A673 (cell line): ENCODE results near the gene SORL1. TPM values are rescaled to one million over a fixed set of nuclear protein-coding genes. Genes with fewer than 3 reads are reported as not detected.

ENCODE experiments used
- BruUV-seq: library from RNA; stranded (reverse); fragments of 400-500 nt; replicated peaks from 2 replicates; lab custom pipeline; 2021; lab: Mats Ljungman, UMichigan
- CTCF ChIA-PET: fragments of 300-600 bp; sonication (Branson Sonifier 250); formaldehyde crosslinking; loops from one replicate; lab custom pipeline; 2022; ENCODE audit warnings: antibody characterized with exemption; lab: Charles Lee
- POLR2A ChIA-PET: fragments of 300-600 bp; sonication (Branson Sonifier 250); formaldehyde crosslinking; loops from one replicate; lab custom pipeline; 2022; ENCODE audit warnings: antibody characterized with exemption; ENCODE audit not compliant: low non-redundant PET; lab: Charles Lee
- DNase-seq: peaks from one replicate; pipeline ENCODE4 v3.0.0-alpha.2; 2015; ENCODE audit warnings: low spot score
- H3K27ac ChIP-seq: fragments of 200-600 bp; sonication (generic); 2 replicates; pipeline ENCODE4 v1.5.1; 2016; ENCODE audit warnings: mixed run types, low read depth, mild to moderate bottlenecking, mixed read lengths, antibody characterized with exemption, low read length; ENCODE audit not compliant: poor library complexity, severe bottlenecking
- H3K27me3 ChIP-seq: fragments of 200-600 bp; sonication (generic); replicated peaks from 2 replicates; pipeline ENCODE4 v1.6.1; 2017; ENCODE audit warnings: mixed run types, low read depth, mild to moderate bottlenecking, mixed read lengths, antibody characterized with exemption, low read length; ENCODE audit not compliant: insufficient read depth, poor library complexity
- H3K36me3 ChIP-seq: fragments of 200-600 bp; sonication (generic); 2 replicates; pipeline ENCODE4 v1.6.1; 2016; ENCODE audit warnings: mixed run types, mild to moderate bottlenecking, mixed read lengths, antibody characterized with exemption, low read length; ENCODE audit not compliant: insufficient read depth, poor library complexity, severe bottlenecking
- H3K4me1 ChIP-seq: fragments of 200-600 bp; sonication (generic); 2 replicates; pipeline ENCODE4 v1.6.1; 2017; ENCODE audit warnings: mixed run types, mild to moderate bottlenecking, mixed read lengths, antibody characterized with exemption, low read length; ENCODE audit not compliant: insufficient read depth, poor library complexity, severe bottlenecking
- H3K4me3 ChIP-seq: fragments of 200-600 bp; sonication (generic); 2 replicates; pipeline ENCODE4 v1.5.1; 2016; ENCODE audit warnings: low read depth, mixed run types, mild to moderate bottlenecking, mixed read lengths, low read length; ENCODE audit not compliant: poor library complexity, severe bottlenecking
- H3K9me3 ChIP-seq: fragments of 200-600 bp; sonication (generic); 2 replicates; pipeline ENCODE4 v1.6.1; 2016; ENCODE audit warnings: mixed run types, low read depth, mild to moderate bottlenecking, mixed read lengths, antibody characterized with exemption, low read length; ENCODE audit not compliant: poor library complexity, severe bottlenecking
- EZH2 ChIP-seq: fragments of 200-600 bp; sonication (generic); IDR thresholded peaks from 2 replicates; pipeline ENCODE4 v1.6.1; 2017; ENCODE audit warnings: borderline replicate concordance, low read depth, mild to moderate bottlenecking, mixed read lengths, antibody characterized with exemption, low read length; ENCODE audit not compliant: poor library complexity, severe bottlenecking
- intact Hi-C: fragments of 100-400 bp; cut with micrococcal nuclease; formaldehyde crosslinking; loops from one replicate; pipeline ENCODE4 v1.10.0; 2022; ENCODE audit not compliant: unreplicated experiment
- total RNA-seq: library from RNA; stranded (reverse); gene quantifications from 2 replicates; pipeline ENCODE4 v1.2.3, GENCODE V29; 2021
- TF ChIP-seq, protein P1 (sequence below): fragments of 300-800, 200-600 bp; sonication (generic); conservative IDR thresholded peaks from 2 replicates; pipeline ENCODE4 v1.5.1; 2017; ENCODE audit warnings: low read depth, mild to moderate bottlenecking, antibody characterized with exemption, low read length, moderate library complexity, mixed read lengths

Gene SORL1
- total RNA-seq, 1 experiment from 2014 or later, result 0.95 TPM

- no TSS peak for BruUV-seq
- no peaks in the 10 kb centered on the region for H3K4me1 ChIP-seq
- intact Hi-C loops, result no loop called here
- H3K9me3 ChIP-seq, result no peaks in the 10 kb centered on the region
- TF ChIP-seq, protein P1, sequence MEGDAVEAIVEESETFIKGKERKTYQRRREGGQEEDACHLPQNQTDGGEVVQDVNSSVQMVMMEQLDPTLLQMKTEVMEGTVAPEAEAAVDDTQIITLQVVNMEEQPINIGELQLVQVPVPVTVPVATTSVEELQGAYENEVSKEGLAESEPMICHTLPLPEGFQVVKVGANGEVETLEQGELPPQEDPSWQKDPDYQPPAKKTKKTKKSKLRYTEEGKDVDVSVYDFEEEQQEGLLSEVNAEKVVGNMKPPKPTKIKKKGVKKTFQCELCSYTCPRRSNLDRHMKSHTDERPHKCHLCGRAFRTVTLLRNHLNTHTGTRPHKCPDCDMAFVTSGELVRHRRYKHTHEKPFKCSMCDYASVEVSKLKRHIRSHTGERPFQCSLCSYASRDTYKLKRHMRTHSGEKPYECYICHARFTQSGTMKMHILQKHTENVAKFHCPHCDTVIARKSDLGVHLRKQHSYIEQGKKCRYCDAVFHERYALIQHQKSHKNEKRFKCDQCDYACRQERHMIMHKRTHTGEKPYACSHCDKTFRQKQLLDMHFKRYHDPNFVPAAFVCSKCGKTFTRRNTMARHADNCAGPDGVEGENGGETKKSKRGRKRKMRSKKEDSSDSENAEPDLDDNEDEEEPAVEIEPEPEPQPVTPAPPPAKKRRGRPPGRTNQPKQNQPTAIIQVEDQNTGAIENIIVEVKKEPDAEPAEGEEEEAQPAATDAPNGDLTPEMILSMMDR, result no peak
- no peak for TF ChIP-seq EZH2
- peaks cover 24% of the 10 kb centered on the region for H3K27me3 ChIP-seq
- H3K27ac ChIP-seq, result no peak overlapping the region
- DNase-seq, result no peak
- no peak overlapping the region for H3K4me3 ChIP-seq
- CTCF ChIA-PET, result no interaction called here
- POLR2A ChIA-PET, result no interaction called here
- H3K36me3 ChIP-seq, result no peaks in the 10 kb centered on the region
These were observed 4.1 kb upstream of the SORL1 start for GRCh38 chr11:121448011-121448410.

GRCh38 chr11:121448431-121448941, 3.6 kb upstream of the SORL1 start:
- CTCF ChIA-PET, result no interaction called here
- H3K4me3 ChIP-seq, result no peak overlapping the region
- no peak for DNase-seq
- H3K27me3 ChIP-seq, result peaks cover 28% of the 10 kb centered on the region
- H3K9me3 ChIP-seq, result no peaks in the 10 kb centered on the region
- no peaks in the 10 kb centered on the region for H3K4me1 ChIP-seq
- no TSS peak for BruUV-seq
- POLR2A ChIA-PET, result no interaction called here
- H3K27ac ChIP-seq, result no peak overlapping the region
- no peaks in the 10 kb centered on the region for H3K36me3 ChIP-seq
- no peak for TF ChIP-seq EZH2
- TF ChIP-seq, protein P1, result no peak
- intact Hi-C loops, result no loop called here

- no peak for TF ChIP-seq EZH2
- TF ChIP-seq, protein P1, result no peak
- BruUV-seq, result no TSS peak
- no peaks in the 10 kb centered on the region for H3K9me3 ChIP-seq
- H3K27ac ChIP-seq, result no peak overlapping the region
- ChIA-PET CTCF (no interaction called here), POLR2A (no interaction called here)
- H3K4me3 ChIP-seq, result no peak overlapping the region
- intact Hi-C loops, result no loop called here
- no peaks in the 10 kb centered on the region for H3K36me3 ChIP-seq
- peaks cover 35% of the 10 kb centered on the region for H3K27me3 ChIP-seq
- no peak for DNase-seq
- no peaks in the 10 kb centered on the region for H3K4me1 ChIP-seq
These were observed 3.0 kb upstream of the SORL1 start for GRCh38 chr11:121449123-121449522.
